ENCODE measurements around the gene PRDM1. TPM values are rescaled to one million over a fixed set of nuclear protein-coding genes. Genes with fewer than 3 reads are reported as not detected.

Gene PRDM1
- total and polyA plus RNA-seq, 7 donors: 0.33 to 2.0 (median 1.3) TPM

DNA sequence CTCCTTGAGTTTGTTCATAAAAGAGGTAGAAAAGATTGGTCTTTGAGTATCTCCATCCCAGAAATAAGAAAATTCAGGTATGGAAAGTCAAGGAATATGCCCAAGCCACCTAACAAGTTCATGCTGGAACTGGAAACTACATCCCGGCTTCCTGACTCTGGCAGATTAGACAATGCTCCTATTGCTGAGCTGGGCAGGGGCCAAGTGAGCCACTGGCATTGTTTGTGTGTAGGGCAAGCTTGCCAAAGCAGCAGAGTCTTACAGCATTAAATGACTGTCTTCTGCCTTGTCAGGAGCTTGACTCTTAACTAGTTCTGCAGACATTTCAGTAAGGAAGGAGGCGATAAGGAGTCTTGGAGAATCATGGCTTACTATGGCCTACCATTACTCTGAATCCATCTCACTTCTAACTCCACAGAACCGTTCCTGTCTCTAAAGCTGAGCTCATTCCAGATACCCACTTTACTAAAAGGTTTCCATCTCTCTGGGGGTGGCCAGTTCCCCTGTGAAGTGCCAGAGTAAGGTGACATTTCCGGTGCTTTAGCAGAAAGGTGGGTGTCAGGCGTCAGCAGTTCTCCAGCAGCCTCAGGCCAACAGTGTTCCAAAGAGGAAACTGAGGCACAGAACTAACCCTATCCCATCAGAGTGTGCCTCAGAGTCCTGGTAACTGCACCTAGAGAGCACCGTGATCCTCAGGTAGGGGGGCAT lies 30.1 kb downstream of the PRDM1 start:
- peak in 1 of 2 donors; percentile 30 for DNase-seq
- intact Hi-C loops (cut with DNase I): no loop called here
- no peaks in the 10 kb centered on the region for H3K36me3 ChIP-seq (ENCODE audit: insufficient read depth in 1 of 2, low read depth in 1 of 2)
- no peaks in the 10 kb centered on the region for H3K9me3 ChIP-seq
- WGBS, 3 donors: 69 to 71% (median 71%) methylated on average over 6 of the region's 6 CpGs
- H3K4me1 ChIP-seq: no peaks in the 10 kb centered on the region
- ATAC-seq: peak in 2 of 4 donors; percentile 53 to 54
- no peaks in the 10 kb centered on the region for H3K27me3 ChIP-seq (ENCODE audit: insufficient read depth in 3 of 3, low read length in 2 of 3)
- no peak overlapping the region for H3K4me3 ChIP-seq
- H3K27ac ChIP-seq: no peak overlapping the region
- TF ChIP-seq, protein P1, sequence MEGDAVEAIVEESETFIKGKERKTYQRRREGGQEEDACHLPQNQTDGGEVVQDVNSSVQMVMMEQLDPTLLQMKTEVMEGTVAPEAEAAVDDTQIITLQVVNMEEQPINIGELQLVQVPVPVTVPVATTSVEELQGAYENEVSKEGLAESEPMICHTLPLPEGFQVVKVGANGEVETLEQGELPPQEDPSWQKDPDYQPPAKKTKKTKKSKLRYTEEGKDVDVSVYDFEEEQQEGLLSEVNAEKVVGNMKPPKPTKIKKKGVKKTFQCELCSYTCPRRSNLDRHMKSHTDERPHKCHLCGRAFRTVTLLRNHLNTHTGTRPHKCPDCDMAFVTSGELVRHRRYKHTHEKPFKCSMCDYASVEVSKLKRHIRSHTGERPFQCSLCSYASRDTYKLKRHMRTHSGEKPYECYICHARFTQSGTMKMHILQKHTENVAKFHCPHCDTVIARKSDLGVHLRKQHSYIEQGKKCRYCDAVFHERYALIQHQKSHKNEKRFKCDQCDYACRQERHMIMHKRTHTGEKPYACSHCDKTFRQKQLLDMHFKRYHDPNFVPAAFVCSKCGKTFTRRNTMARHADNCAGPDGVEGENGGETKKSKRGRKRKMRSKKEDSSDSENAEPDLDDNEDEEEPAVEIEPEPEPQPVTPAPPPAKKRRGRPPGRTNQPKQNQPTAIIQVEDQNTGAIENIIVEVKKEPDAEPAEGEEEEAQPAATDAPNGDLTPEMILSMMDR (IDR thresholded peaks at IDR 0.05): no peak

DNA sequence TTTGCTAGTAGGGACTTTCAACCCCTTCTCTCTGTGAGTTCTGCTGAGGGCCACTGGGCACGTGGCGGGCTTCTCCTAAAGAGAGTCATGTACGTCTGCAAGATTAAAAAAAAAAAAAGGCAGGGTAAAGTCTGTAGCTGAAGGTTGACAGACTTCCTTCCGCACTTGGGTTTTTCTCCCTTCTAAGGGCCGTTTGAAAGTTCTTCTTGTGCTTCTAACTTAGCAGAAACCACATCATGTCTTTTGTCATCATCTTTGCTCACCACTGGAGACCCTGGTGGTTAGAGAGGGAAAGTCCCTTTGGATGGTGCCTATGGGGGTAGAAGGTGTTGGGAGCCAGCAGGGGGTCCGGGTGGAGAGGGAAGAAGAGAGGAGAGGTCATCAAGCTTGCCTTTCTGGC lies 31.4 kb downstream of the PRDM1 start:
- Histone ChIP-seq H3K4me1 (no peaks in the 10 kb centered on the region), H3K9me3 (no peaks in the 10 kb centered on the region)
- WGBS, 3 donors: 77 to 88% (median 81%) methylated on average over 6 of the region's 6 CpGs

DNA sequence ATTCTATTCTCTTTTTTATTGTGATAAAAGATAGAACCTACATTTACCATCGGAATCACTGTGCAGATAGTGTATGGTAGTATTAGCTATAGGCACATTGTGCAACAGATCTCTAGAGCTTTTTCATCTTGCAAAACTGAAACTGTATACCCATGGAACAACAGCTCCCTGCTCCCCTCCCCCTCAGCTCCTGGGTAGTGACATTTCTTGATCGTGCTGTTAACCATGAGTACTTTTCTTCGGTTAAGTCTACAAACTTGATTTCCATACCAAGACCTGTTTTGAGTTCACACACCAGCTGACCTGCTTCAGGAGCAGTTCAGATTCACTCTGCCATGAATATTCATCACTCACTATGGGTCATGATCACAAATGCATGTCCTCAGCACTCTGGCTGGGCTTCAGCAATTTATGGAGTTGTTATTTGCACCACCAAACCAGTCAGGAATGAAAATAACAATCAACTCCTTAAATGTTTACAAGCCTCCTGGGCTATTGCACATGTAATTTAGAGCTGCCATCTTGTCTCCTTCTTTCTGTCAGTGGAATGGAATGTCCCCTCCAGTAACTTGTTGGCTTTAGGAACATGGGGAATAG lies 32.8 kb downstream of the PRDM1 start:
- ATAC-seq: no peak
- 83 to 92% (median 91%) methylated on average over 3 of the region's 3 CpGs for WGBS, 3 donors
- H3K4me1 ChIP-seq: no peaks in the 10 kb centered on the region

More for the DNA sequence above, 31.4 kb downstream of the PRDM1 start:
- intact Hi-C loops (cut with DNase I): no loop called here
- Histone ChIP-seq H3K4me3 (no peak overlapping the region), H3K36me3 (ENCODE audit: insufficient read depth in 1 of 2, low read depth in 1 of 2) (no peaks in the 10 kb centered on the region), H3K27me3 (ENCODE audit: insufficient read depth in 3 of 3, low read length in 2 of 3) (no peaks in the 10 kb centered on the region), H3K27ac (no peak overlapping the region)
- TF ChIP-seq, protein P1 (IDR thresholded peaks at IDR 0.05): no peak
- no peak for ATAC-seq
- DNase-seq: no peak

DNA sequence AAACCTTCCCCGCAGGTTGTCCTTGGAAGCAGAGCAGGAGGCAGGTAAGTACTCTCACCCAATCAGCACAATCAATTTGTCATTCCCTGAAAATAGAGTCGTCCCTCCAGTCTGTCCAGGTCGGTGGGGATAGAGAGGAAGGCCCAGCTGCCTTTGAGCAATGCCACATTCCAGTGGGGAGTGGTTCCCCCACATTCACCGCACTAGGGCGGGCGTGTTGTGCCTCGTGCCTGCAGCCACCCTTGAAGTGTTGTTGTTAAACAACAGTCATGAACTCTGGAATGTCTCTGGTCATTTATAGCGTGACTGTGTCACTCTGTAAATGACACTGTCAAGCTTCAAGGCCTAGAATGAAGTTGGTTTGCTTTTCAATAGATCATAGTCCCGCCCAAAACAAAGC lies 33.4 kb downstream of the PRDM1 start:
- Histone ChIP-seq H3K4me3 (no peak overlapping the region), H3K9me3 (no peaks in the 10 kb centered on the region), H3K27me3 (ENCODE audit: insufficient read depth in 3 of 3, low read length in 2 of 3) (no peaks in the 10 kb centered on the region), H3K27ac (no peak overlapping the region), H3K36me3 (ENCODE audit: insufficient read depth in 1 of 2, low read depth in 1 of 2) (no peaks in the 10 kb centered on the region), H3K4me1 (no peaks in the 10 kb centered on the region)
- intact Hi-C loops (cut with DNase I): no loop called here
- TF ChIP-seq, protein P1 (IDR thresholded peaks at IDR 0.05): no peak
- ATAC-seq (no peak), DNase-seq (no peak)
- WGBS, 3 donors: 75 to 78% (median 77%) methylated on average over 9 of the region's 9 CpGs

More for the DNA sequence above, 32.8 kb downstream of the PRDM1 start:
- TF ChIP-seq, protein P1 (IDR thresholded peaks at IDR 0.05): no peak
- Histone ChIP-seq H3K27ac (no peak overlapping the region), H3K27me3 (ENCODE audit: insufficient read depth in 3 of 3, low read length in 2 of 3) (no peaks in the 10 kb centered on the region), H3K9me3 (no peaks in the 10 kb centered on the region), H3K4me3 (no peak overlapping the region), H3K36me3 (ENCODE audit: insufficient read depth in 1 of 2, low read depth in 1 of 2) (no peaks in the 10 kb centered on the region)
- DNase-seq: no peak
- intact Hi-C loops (cut with DNase I): no loop called here
